K562 (cell line): ENCODE results near the gene PTH2. TPM values are rescaled to one million over a fixed set of nuclear protein-coding genes. Genes with fewer than 3 reads are reported as not detected.

Experiments used
- ATAC-seq: fragments of 200-7000 bp; cut with Tn5 transposase; 3 replicates; pipeline ENCODE4 v1.9.1; 2020; ENCODE audit warnings: moderate library complexity
- BruUV-seq: library from RNA; stranded (reverse); fragments of 400-500 nt; replicated peaks from 2 replicates; lab custom pipeline; 2021; lab: Mats Ljungman, UMichigan
- CTCF ChIA-PET: fragments of 300-600 bp; formaldehyde crosslinking; extraction: SDS; loops from one replicate; lab custom pipeline; 2021; ENCODE audit warnings: low intra/inter-chr PET ratio; lab: Yijun Ruan, JAX
- POLR2A ChIA-PET: fragments of 300-600, 350-650 bp; sonication (Branson Sonifier 250); formaldehyde crosslinking; extraction: SDS; loops from one replicate; lab custom pipeline; 2021; ENCODE audit warnings: antibody characterized with exemption, inconsistent platforms; lab: Yijun Ruan, JAX
- DNase-seq, 4 experiments: peaks; one replicate each; pipeline versions ENCODE4 v3.0.0 to v3.0.0-alpha.2; 2011 to 2018; ENCODE audit warnings: low spot score in 3 of 4, mixed read lengths in 3 of 4; ENCODE audit errors: extremely low read depth in 1 of 4
- FAIRE-seq: peaks from 2 replicates; lab custom pipeline; 2011; peaks lifted over from hg19 to GRCh38; lab: Jason Lieb, UNC
- H2AFZ ChIP-seq: 2 replicates; pipeline ENCODE4 v1.6.0; 2011; ENCODE audit warnings: low read depth, low read length, control low read depth, inconsistent platforms
- H3K27ac ChIP-seq: fragments of 200-600 bp; 3 replicates; pipeline ENCODE4 v1.8.0; 2011; ENCODE audit warnings: low read depth, mild to moderate bottlenecking, control low read depth, inconsistent platforms, low read length, moderate library complexity, mixed read lengths; ENCODE audit errors: extremely low read depth
- H3K27me3 ChIP-seq, 2 experiments: fragments of 300-600 bp in 1 of 2; 2 replicates in 1 of 2; 3 replicates in 1 of 2; pipeline versions ENCODE4 v1.6.0 to v1.8.0; 2011; ENCODE audit warnings: inconsistent platforms in 2 of 2, low read length in 2 of 2, mild to moderate bottlenecking in 1 of 2, mixed read lengths in 1 of 2, moderate library complexity in 1 of 2; ENCODE audit not compliant: control insufficient read depth in 2 of 2, insufficient read depth in 2 of 2
- H3K36me3 ChIP-seq: fragments of 300-600 bp; 3 replicates; pipeline ENCODE4 v1.8.0; 2011; ENCODE audit warnings: mild to moderate bottlenecking, low read length, inconsistent platforms; ENCODE audit not compliant: control insufficient read depth, insufficient read depth
- H3K4me1 ChIP-seq, 2 experiments: fragments of 200-600 bp in 1 of 2; replicated peaks in 1 of 2; 2 replicates in 1 of 2; 3 replicates in 1 of 2; pipeline versions ENCODE4 v1.5.1 to v1.8.0; 2011; ENCODE audit warnings: inconsistent platforms in 2 of 2, low read length in 2 of 2, mild to moderate bottlenecking in 1 of 2, mixed read lengths in 1 of 2, moderate library complexity in 1 of 2; ENCODE audit not compliant: control insufficient read depth in 2 of 2, insufficient read depth in 2 of 2
- H3K4me2 ChIP-seq: 2 replicates; pipeline ENCODE4 v1.6.1; 2011; ENCODE audit warnings: low read length, control low read depth, inconsistent platforms, mixed read lengths; ENCODE audit not compliant: insufficient read depth
- H3K4me3 ChIP-seq: fragments of 200-600 bp; sonication (generic), shearing (Covaris generic); 2 replicates; pipeline ENCODE4 v1.5.1; 2016; ENCODE audit warnings: control low read depth, inconsistent platforms
- H3K79me2 ChIP-seq: fragments of 200-600 bp; 3 replicates; pipeline ENCODE4 v1.8.0; 2011; ENCODE audit warnings: low read length, inconsistent platforms; ENCODE audit not compliant: control insufficient read depth, insufficient read depth
- H3K9ac ChIP-seq, 2 experiments: 2 replicates each; pipeline versions ENCODE4 v1.6.0 to v1.6.1; 2011; ENCODE audit warnings: low read depth in 2 of 2, low read length in 2 of 2, control low read depth in 1 of 2, inconsistent platforms in 1 of 2, mild to moderate bottlenecking in 1 of 2, mixed read lengths in 1 of 2; ENCODE audit not compliant: insufficient read depth in 1 of 2
- H3K9me1 ChIP-seq: one replicate; pipeline ENCODE4 v1.6.0; 2011; ENCODE audit warnings: inconsistent platforms, mild to moderate bottlenecking, low read length, moderate library complexity; ENCODE audit not compliant: control insufficient read depth, insufficient read depth
- H3K9me3 ChIP-seq: replicated peaks from 2 replicates; pipeline ENCODE4 v1.5.1; 2011; ENCODE audit warnings: low read depth, low read length, inconsistent platforms; ENCODE audit not compliant: control insufficient read depth, insufficient read depth
- H4K20me1 ChIP-seq: replicated peaks from 2 replicates; pipeline ENCODE4 v1.6.1; 2011; ENCODE audit warnings: low read length, inconsistent platforms, mixed read lengths; ENCODE audit not compliant: control insufficient read depth, insufficient read depth
- PHF20 ChIP-seq: fragments of 450-650 bp; IDR thresholded peaks from 2 replicates; pipeline ENCODE4 v1.6.1; 2018; ENCODE audit not compliant: partially characterized antibody
- RBM14 ChIP-seq: fragments of 200-400 bp; formaldehyde crosslinking; IDR thresholded peaks from 2 replicates; pipeline ENCODE4 v1.6.1; 2018; ENCODE audit warnings: low read depth, mild to moderate bottlenecking, low read length, moderate library complexity, borderline replicate concordance; ENCODE audit not compliant: insufficient read depth
- ZNF282 ChIP-seq: sonication (generic); formaldehyde crosslinking; IDR thresholded peaks from 2 replicates; pipeline ENCODE4 v1.8.1; 2023; ENCODE audit warnings: missing genetic modification reagents
- WGBS: fragments of 100-300 bp; shearing (Covaris generic); methylation state at CpG from one replicate; pipeline ENCODE4 v1.1.6; 2016; ENCODE audit warnings: low coverage, mixed read lengths; ENCODE audit not compliant: insufficient coverage; ENCODE audit errors: missing lambda C conversion rate; 5-methylcytosine and 5-hydroxymethylcytosine counted together
- in situ Hi-C: fragments of 300-500 bp; cut with MboI; formaldehyde crosslinking; loops from 4 replicates; pipeline ENCODE4 v1.15.0; 2018; ENCODE audit warnings: inconsistent platforms, mixed read lengths
- intact Hi-C: fragments of 100-400 bp; cut with micrococcal nuclease; formaldehyde crosslinking; loops from 2 replicates; pipeline ENCODE4 v1.14.2; 2022
- polyA plus RNA-seq, 8 experiments: library from polyadenylated mRNA; depleted of rRNA in 4 of 8; stranded (reverse) in 5 of 8; unstranded in 3 of 8; fragments of >200 nt; fragmentation: Nextera tagmentation in 2 of 8; fragmentation: Illumina TruSeq in 1 of 8; extraction: Ambion mirVana in 2 of 8; extraction: Trizol in 1 of 8; gene quantifications; 2 replicates each; pipeline versions ENCODE4 v1.2.1 to v1.2.3, GENCODE V29; 2011 to 2014; ENCODE audit warnings: inconsistent platforms in 1 of 8, missing spikeins in 1 of 8
- total RNA-seq, 7 experiments: library from RNA; depleted of rRNA in 6 of 7; stranded (reverse); fragments of >200 nt in 6 of 7; fragmentation: Illumina TruSeq in 2 of 7; extraction: Trizol in 2 of 7; gene quantifications; 2 replicates each; pipeline versions ENCODE4 v1.2.1 to v1.2.3, GENCODE V29; 2011 to 2021; ENCODE audit warnings: low replicate concordance in 1 of 7
- TF ChIP-seq, protein P1 (sequence below): sonication (generic); formaldehyde crosslinking; IDR thresholded peaks from 2 replicates; pipeline ENCODE4 v1.8.1; 2023; ENCODE audit warnings: mild to moderate bottlenecking, missing genetic modification reagents
- TF ChIP-seq, protein P2 (sequence below): sonication (generic); formaldehyde crosslinking; IDR thresholded peaks from 2 replicates; pipeline ENCODE4 v1.8.0; 2022; ENCODE audit warnings: mild to moderate bottlenecking, missing genetic modification reagents, borderline replicate concordance

The PTH2 gene
- total and polyA plus RNA-seq, 9 of the 15 experiments (the other 6 are each of a cell fraction or from before 2014, with no cell fraction given): 1.3 TPM; not detected in 8

- BruUV-seq: no TSS peak
- Histone ChIP-seq H2AFZ (no peak overlapping the region), H3K4me1 (peaks cover 37 to 78% of the 10 kb centered on the region in 2 experiments), H3K4me3 (no peak overlapping the region), H3K27me3 (no peaks in the 10 kb centered on the region), H3K79me2 (peaks cover 9% of the 10 kb centered on the region), H3K27ac (no peak overlapping the region), H4K20me1 (no peaks in the 10 kb centered on the region), H3K9me1 (no peaks in the 10 kb centered on the region), H3K9ac (no peak overlapping the region), H3K4me2 (no peak overlapping the region), H3K36me3 (no peaks in the 10 kb centered on the region; the same call in 2 of the 3 replicates), H3K9me3 (no peaks in the 10 kb centered on the region)
- ATAC-seq (no peak), FAIRE-seq (no peak), DNase-seq (no peak)
- in situ Hi-C loops (no loop called here), intact Hi-C loops (no loop called here)
- ChIA-PET CTCF (no interaction called here), POLR2A (interaction anchor here (1.0 to 1.6 kb wide), 3 partner anchors 8 to 21 kb away, joined by 4 to 14 read pairs (median 5); partner anchors contain the start of gene SLC17A7)
- TF ChIP-seq, protein P1, sequence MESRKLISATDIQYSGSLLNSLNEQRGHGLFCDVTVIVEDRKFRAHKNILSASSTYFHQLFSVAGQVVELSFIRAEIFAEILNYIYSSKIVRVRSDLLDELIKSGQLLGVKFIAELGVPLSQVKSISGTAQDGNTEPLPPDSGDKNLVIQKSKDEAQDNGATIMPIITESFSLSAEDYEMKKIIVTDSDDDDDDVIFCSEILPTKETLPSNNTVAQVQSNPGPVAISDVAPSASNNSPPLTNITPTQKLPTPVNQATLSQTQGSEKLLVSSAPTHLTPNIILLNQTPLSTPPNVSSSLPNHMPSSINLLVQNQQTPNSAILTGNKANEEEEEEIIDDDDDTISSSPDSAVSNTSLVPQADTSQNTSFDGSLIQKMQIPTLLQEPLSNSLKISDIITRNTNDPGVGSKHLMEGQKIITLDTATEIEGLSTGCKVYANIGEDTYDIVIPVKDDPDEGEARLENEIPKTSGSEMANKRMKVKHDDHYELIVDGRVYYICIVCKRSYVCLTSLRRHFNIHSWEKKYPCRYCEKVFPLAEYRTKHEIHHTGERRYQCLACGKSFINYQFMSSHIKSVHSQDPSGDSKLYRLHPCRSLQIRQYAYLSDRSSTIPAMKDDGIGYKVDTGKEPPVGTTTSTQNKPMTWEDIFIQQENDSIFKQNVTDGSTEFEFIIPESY: peak; percentile 74; the same call in 1 of the 2 replicates
- TF ChIP-seq, protein P2, sequence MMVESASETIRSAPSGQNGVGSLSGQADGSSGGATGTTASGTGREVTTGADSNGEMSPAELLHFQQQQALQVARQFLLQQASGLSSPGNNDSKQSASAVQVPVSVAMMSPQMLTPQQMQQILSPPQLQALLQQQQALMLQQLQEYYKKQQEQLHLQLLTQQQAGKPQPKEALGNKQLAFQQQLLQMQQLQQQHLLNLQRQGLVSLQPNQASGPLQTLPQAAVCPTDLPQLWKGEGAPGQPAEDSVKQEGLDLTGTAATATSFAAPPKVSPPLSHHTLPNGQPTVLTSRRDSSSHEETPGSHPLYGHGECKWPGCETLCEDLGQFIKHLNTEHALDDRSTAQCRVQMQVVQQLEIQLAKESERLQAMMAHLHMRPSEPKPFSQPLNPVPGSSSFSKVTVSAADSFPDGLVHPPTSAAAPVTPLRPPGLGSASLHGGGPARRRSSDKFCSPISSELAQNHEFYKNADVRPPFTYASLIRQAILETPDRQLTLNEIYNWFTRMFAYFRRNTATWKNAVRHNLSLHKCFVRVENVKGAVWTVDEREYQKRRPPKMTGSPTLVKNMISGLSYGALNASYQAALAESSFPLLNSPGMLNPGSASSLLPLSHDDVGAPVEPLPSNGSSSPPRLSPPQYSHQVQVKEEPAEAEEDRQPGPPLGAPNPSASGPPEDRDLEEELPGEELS (CRISPR knock-in tag): 0 out of 2 replicates have a peak, but pooled peaks have one; percentile 41
- TF ChIP-seq PHF20 (no peak), RBM14 (0 out of 2 replicates have a peak, but pooled peaks have one; percentile 54), ZNF282 (CRISPR knock-in tag) (no peak)
- WGBS: 76% methylated on average over 45 of the region's 63 CpGs
Observed at GRCh38 chr19:49432141-49433073, 9.2 kb upstream of the PTH2 start.
